ENCODE results near the gene PARP15. TPM values are rescaled to one million over a fixed set of nuclear protein-coding genes. Genes with fewer than 3 reads are reported as not detected.

Gene PARP15
- total and polyA plus RNA-seq, 9 donors = 0.24 to 2.0 (median 0.46) TPM

- Histone ChIP-seq H3K27me3 (no peaks in the 10 kb centered on the region), H3K27ac (no peak overlapping the region), H3K4me1 (ENCODE audit: insufficient read depth) (no peaks in the 10 kb centered on the region), H3K9me3 (no peaks in the 10 kb centered on the region), H3K4me3 (no peak overlapping the region), H3K36me3 (no peaks in the 10 kb centered on the region)
- TF ChIP-seq EP300 (IDR thresholded peaks at IDR 0.05) (no peak), POLR2A (IDR thresholded peaks at IDR 0.05) (no peak)
- 18 to 32% (median 25%) methylated on average over 4 of the region's 4 CpGs for WGBS, 3 donors
- DNase-seq = no peak
- intact Hi-C loops (cut with DNase I) = no loop called here
Observed at GRCh38 chr3:122619040-122619439, 41.6 kb downstream of the PARP15 start.

GRCh38 chr3:122620399-122620798, 42.9 kb downstream of the PARP15 start:
- Histone ChIP-seq H3K9me3 (no peaks in the 10 kb centered on the region), H3K4me1 (ENCODE audit: insufficient read depth) (no peaks in the 10 kb centered on the region), H3K27ac (no peak overlapping the region), H3K4me3 (no peak overlapping the region), H3K36me3 (no peaks in the 10 kb centered on the region), H3K27me3 (no peaks in the 10 kb centered on the region)
- 66 to 75% (median 67%) methylated on average over 4 of the region's 4 CpGs for WGBS, 3 donors
- TF ChIP-seq EP300 (IDR thresholded peaks at IDR 0.05) = no peak
- TF ChIP-seq POLR2A (IDR thresholded peaks at IDR 0.05) = no peak
- TF ChIP-seq CTCF (IDR thresholded peaks at IDR 0.05) = no peak
- intact Hi-C loops (cut with DNase I) = no loop called here
- DNase-seq = no peak

GRCh38 chr3:122621112-122621511, 43.7 kb downstream of the PARP15 start:
- 40 to 45% (median 43%) methylated on average over 3 of the region's 3 CpGs for WGBS, 3 donors
- no peak for DNase-seq
- H3K9me3 ChIP-seq = no peaks in the 10 kb centered on the region
- H3K27ac ChIP-seq = no peak overlapping the region
- no peaks in the 10 kb centered on the region for H3K4me1 ChIP-seq (ENCODE audit: insufficient read depth)
- no peak for TF ChIP-seq POLR2A (IDR thresholded peaks at IDR 0.05)
- TF ChIP-seq CTCF (IDR thresholded peaks at IDR 0.05) = no peak
- no peak for TF ChIP-seq EP300 (IDR thresholded peaks at IDR 0.05)
- no peaks in the 10 kb centered on the region for H3K27me3 ChIP-seq
- intact Hi-C loops (cut with DNase I) = no loop called here
- no peaks in the 10 kb centered on the region for H3K36me3 ChIP-seq
- H3K4me3 ChIP-seq = no peak overlapping the region

GRCh38 chr3:122623031-122623829, 45.8 kb downstream of the PARP15 start:
- Histone ChIP-seq H3K27me3 (no peaks in the 10 kb centered on the region), H3K9me3 (no peaks in the 10 kb centered on the region), H3K36me3 (no peaks in the 10 kb centered on the region), H3K27ac (no peak overlapping the region), H3K4me3 (no peak overlapping the region), H3K4me1 (ENCODE audit: insufficient read depth) (no peaks in the 10 kb centered on the region)
- WGBS, 3 donors = 60 to 74% (median 69%) methylated on average over 8 of the region's 8 CpGs
- TF ChIP-seq EP300 (IDR thresholded peaks at IDR 0.05) (no peak), CTCF (IDR thresholded peaks at IDR 0.05) (no peak), POLR2A (IDR thresholded peaks at IDR 0.05) (no peak)
- DNase-seq = no peak
- intact Hi-C loops (cut with DNase I) = no loop called here

GRCh38 chr3:122626515-122627180, 49.2 kb downstream of the PARP15 start:
- no peaks in the 10 kb centered on the region for H3K4me1 ChIP-seq (ENCODE audit: insufficient read depth)
- 59 to 73% (median 60%) methylated on average over 6 of the region's 6 CpGs for WGBS, 3 donors
- H3K27ac ChIP-seq = no peak overlapping the region
- no peak overlapping the region for H3K4me3 ChIP-seq
- no peaks in the 10 kb centered on the region for H3K36me3 ChIP-seq
- TF ChIP-seq CTCF (IDR thresholded peaks at IDR 0.05) = no peak
- TF ChIP-seq POLR2A (IDR thresholded peaks at IDR 0.05) = no peak
- no peak for TF ChIP-seq EP300 (IDR thresholded peaks at IDR 0.05)
- intact Hi-C loops (cut with DNase I) = no loop called here
- no peaks in the 10 kb centered on the region for H3K27me3 ChIP-seq
- H3K9me3 ChIP-seq = no peaks in the 10 kb centered on the region
- DNase-seq = no peak

All from ovary (tissue), 9 donors.